Liver (tissue), 9 donors: Measurements from ENCODE around the gene SLC2A6. TPM values are rescaled to one million over a fixed set of nuclear protein-coding genes. Genes with fewer than 3 reads are reported as not detected.

ENCODE experiments used
- DNase-seq: peaks from one replicate; pipeline ENCODE4 v3.0.0-alpha.2; 2017; ENCODE audit warnings: low spot score
- H3K27ac ChIP-seq, 2 donors: one replicate each; pipeline ENCODE4 v1.7.0; 2013; ENCODE audit warnings: inconsistent platforms in 2 of 2, low read length in 2 of 2, control low read depth in 1 of 2, low read depth in 1 of 2, mild to moderate bottlenecking in 1 of 2
- H3K27me3 ChIP-seq, 4 donors: one replicate each; pipeline versions ENCODE4 v1.6.1 to v1.7.0; 2013; ENCODE audit warnings: low read length in 3 of 4, inconsistent platforms in 1 of 4, mild to moderate bottlenecking in 1 of 4, moderate library complexity in 1 of 4; ENCODE audit not compliant: control insufficient read depth in 4 of 4, insufficient read depth in 4 of 4
- H3K36me3 ChIP-seq, 4 donors: one replicate each; pipeline versions ENCODE4 v1.6.1 to v1.7.0; 2013; ENCODE audit warnings: low read length in 3 of 4, mild to moderate bottlenecking in 3 of 4, low read depth in 1 of 4, moderate library complexity in 1 of 4; ENCODE audit not compliant: control insufficient read depth in 4 of 4, insufficient read depth in 3 of 4
- H3K4me1 ChIP-seq, 4 donors: one replicate each; pipeline versions ENCODE4 v1.6.1 to v1.7.0; 2013; ENCODE audit warnings: low read length in 3 of 4, mild to moderate bottlenecking in 3 of 4, moderate library complexity in 1 of 4; ENCODE audit not compliant: control insufficient read depth in 4 of 4, insufficient read depth in 4 of 4
- H3K4me3 ChIP-seq, 3 donors: one replicate each; pipeline versions ENCODE4 v1.6.1 to v1.7.0; 2013; ENCODE audit warnings: low read length in 3 of 3, control low read depth in 1 of 3, low read depth in 1 of 3, mild to moderate bottlenecking in 1 of 3
- H3K9ac ChIP-seq, 2 donors: one replicate each; pipeline ENCODE4 v1.7.0; 2013; ENCODE audit warnings: low read length in 2 of 2, mild to moderate bottlenecking in 2 of 2, moderate library complexity in 2 of 2, control low read depth in 1 of 2, low read depth in 1 of 2
- H3K9me3 ChIP-seq, 4 donors: one replicate each; pipeline versions ENCODE4 v1.6.1 to v1.7.0; 2013; ENCODE audit warnings: low read length in 3 of 4; ENCODE audit not compliant: control insufficient read depth in 4 of 4
- EGR1 ChIP-seq, 2 donors: IDR thresholded peaks; 2 replicates each; pipeline ENCODE4 v1.6.1; 2016 to 2018; ENCODE audit warnings: antibody characterized with exemption in 2 of 2, low read depth in 2 of 2
- FOXA2 ChIP-seq: IDR thresholded peaks from 2 replicates; pipeline ENCODE4 v1.6.1; 2016; ENCODE audit warnings: antibody characterized with exemption
- GABPA ChIP-seq, 2 donors: IDR thresholded peaks in 1 of 2; conservative IDR thresholded peaks in 1 of 2; 2 replicates each; pipeline ENCODE4 v1.6.1; 2016; ENCODE audit warnings: antibody characterized with exemption in 2 of 2, mild to moderate bottlenecking in 1 of 2, moderate library complexity in 1 of 2
- HNF4A ChIP-seq, 2 donors: conservative IDR thresholded peaks; 2 replicates each; pipeline ENCODE4 v1.6.1; 2016; ENCODE audit warnings: antibody characterized with exemption in 2 of 2, mild to moderate bottlenecking in 2 of 2
- HNF4G ChIP-seq: IDR thresholded peaks from 2 replicates; pipeline ENCODE4 v1.6.1; 2016; ENCODE audit warnings: antibody characterized with exemption
- RAD21 ChIP-seq, 2 donors: IDR thresholded peaks; 2 replicates each; pipeline ENCODE4 v1.6.1; 2016; ENCODE audit warnings: antibody characterized with exemption in 2 of 2, mild to moderate bottlenecking in 2 of 2
- SP1 ChIP-seq: IDR thresholded peaks from 2 replicates; pipeline ENCODE4 v1.6.1; 2018; ENCODE audit warnings: antibody characterized with exemption, mild to moderate bottlenecking
- TAF1 ChIP-seq: conservative IDR thresholded peaks from 2 replicates; pipeline ENCODE4 v1.6.1; 2016; ENCODE audit warnings: antibody characterized with exemption, mild to moderate bottlenecking
- WGBS: extraction: QIAGEN DNeasy Blood & Tissue Kit; methylation state at CpG from one replicate; pipeline ENCODE4 v1.1.7; 2013; 5-methylcytosine and 5-hydroxymethylcytosine counted together
- polyA plus RNA-seq, 2 donors: library from polyadenylated mRNA; stranded (reverse) in 1 of 2; unstranded in 1 of 2; fragments of 200-250 nt in 1 of 2; fragments of >200 nt in 1 of 2; fragmentation: Nextera tagmentation in 1 of 2; extraction: Ambion mirVana in 1 of 2; gene quantifications; one replicate each; pipeline versions ENCODE4 v1.2.1 to v1.2.3, GENCODE V29; 2013 to 2015
- total RNA-seq, 2 donors: library from RNA; depleted of rRNA; stranded (reverse); fragments of >200 nt; gene quantifications; one replicate each; pipeline ENCODE4 v1.2.3, GENCODE V29; 2014
- TF ChIP-seq, protein P1 (sequence below): IDR thresholded peaks from 2 replicates; pipeline ENCODE4 v1.6.1; 2016; ENCODE audit warnings: antibody characterized with exemption
- TF ChIP-seq, protein P2 (sequence below): IDR thresholded peaks from 2 replicates; pipeline ENCODE4 v1.6.1; 2016; ENCODE audit warnings: antibody characterized with exemption, mild to moderate bottlenecking
- donor health status: healthy.
- donor health status: healthy.
- donor health status: healthy.
- donor health status: healthy.
- donor health status: healthy.

The SLC2A6 gene, protein sequence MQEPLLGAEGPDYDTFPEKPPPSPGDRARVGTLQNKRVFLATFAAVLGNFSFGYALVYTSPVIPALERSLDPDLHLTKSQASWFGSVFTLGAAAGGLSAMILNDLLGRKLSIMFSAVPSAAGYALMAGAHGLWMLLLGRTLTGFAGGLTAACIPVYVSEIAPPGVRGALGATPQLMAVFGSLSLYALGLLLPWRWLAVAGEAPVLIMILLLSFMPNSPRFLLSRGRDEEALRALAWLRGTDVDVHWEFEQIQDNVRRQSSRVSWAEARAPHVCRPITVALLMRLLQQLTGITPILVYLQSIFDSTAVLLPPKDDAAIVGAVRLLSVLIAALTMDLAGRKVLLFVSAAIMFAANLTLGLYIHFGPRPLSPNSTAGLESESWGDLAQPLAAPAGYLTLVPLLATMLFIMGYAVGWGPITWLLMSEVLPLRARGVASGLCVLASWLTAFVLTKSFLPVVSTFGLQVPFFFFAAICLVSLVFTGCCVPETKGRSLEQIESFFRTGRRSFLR
- total RNA-seq, result 1 to 10 TPM; 2.7 to 3.9 TPM
- 1 to 10 TPM; 1.7 to 1.9 TPM for polyA plus RNA-seq

DNA sequence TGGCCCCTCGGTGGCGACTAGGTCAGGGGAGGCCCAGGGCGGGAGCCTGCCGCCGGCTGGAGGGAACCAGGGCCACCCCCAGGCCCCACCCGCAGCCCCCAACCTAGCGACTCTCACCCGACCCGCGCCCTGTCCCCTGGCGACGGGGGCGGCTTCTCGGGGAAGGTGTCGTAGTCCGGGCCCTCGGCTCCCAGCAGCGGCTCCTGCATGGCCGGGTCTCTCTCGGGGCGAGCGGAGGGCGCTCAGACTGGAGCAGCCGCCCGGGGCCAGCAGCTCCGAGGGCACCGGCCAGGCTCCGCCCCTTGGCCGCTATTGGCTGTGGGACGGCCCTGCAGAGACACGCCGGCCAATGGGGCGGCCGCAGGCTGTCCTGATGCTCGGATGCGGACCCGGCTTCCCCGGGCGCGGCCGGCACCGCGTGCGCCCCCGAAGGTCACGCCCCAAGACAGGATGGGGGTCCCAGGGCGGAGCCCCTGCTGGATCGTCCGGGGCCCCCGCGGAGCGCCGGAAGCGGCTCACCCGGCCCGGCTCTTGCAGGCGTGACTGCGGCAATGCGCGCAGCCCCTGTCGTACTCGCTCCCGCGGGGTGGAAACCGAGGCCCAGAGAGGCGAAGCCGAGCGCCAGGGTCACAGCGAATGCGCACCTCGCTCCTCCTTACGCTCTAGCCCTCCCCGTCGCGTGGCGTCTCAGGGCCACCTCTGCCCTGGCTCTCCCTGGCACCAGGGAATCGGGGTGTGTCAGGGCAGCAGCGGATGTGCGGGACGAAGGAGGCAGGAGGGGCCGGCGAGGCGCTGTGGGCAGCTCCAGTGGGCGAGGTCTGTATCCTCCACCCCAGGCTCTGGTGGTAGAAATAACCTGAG, at the start of gene SLC2A6:
Gene SLC2A6, minus strand, starts transcription at position 249 of the 861 bp plus-strand sequence. Its CDS starts 40 bp downstream, at position 209.
- DNase-seq, result peak; percentile 75
- H3K4me1 ChIP-seq, result peaks cover 0 to 15% (median 7%) of the 10 kb centered on the region in 4 donors
- H3K27me3 ChIP-seq, result no peaks in the 10 kb centered on the region
- H3K27ac ChIP-seq, result peak within 1 kb of the TSS; percentile 36 to 50
- peak within 1 kb of the TSS in 1 of 2 donors; percentile 38 for H3K9ac ChIP-seq
- no peaks in the 10 kb centered on the region for H3K36me3 ChIP-seq
- peak within 1 kb of the TSS in 2 of 3 donors; percentile 18 to 52 for H3K4me3 ChIP-seq
- TF ChIP-seq, protein P1, sequence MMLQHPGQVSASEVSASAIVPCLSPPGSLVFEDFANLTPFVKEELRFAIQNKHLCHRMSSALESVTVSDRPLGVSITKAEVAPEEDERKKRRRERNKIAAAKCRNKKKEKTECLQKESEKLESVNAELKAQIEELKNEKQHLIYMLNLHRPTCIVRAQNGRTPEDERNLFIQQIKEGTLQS, result no peak
- TF ChIP-seq FOXA2 (no peak), SP1 (no peak), HNF4A (conservative IDR thresholded peaks at IDR 0.05) (no peak), RAD21 (IDR thresholded peaks at IDR 0.05) (peak in 1 of 2 donors; percentile 23), GABPA (IDR thresholded peaks at IDR 0.05 in 1 of 2, conservative IDR thresholded peaks at IDR 0.05 in 1 of 2) (no peak), TAF1 (no peak)
- TF ChIP-seq, protein P2, sequence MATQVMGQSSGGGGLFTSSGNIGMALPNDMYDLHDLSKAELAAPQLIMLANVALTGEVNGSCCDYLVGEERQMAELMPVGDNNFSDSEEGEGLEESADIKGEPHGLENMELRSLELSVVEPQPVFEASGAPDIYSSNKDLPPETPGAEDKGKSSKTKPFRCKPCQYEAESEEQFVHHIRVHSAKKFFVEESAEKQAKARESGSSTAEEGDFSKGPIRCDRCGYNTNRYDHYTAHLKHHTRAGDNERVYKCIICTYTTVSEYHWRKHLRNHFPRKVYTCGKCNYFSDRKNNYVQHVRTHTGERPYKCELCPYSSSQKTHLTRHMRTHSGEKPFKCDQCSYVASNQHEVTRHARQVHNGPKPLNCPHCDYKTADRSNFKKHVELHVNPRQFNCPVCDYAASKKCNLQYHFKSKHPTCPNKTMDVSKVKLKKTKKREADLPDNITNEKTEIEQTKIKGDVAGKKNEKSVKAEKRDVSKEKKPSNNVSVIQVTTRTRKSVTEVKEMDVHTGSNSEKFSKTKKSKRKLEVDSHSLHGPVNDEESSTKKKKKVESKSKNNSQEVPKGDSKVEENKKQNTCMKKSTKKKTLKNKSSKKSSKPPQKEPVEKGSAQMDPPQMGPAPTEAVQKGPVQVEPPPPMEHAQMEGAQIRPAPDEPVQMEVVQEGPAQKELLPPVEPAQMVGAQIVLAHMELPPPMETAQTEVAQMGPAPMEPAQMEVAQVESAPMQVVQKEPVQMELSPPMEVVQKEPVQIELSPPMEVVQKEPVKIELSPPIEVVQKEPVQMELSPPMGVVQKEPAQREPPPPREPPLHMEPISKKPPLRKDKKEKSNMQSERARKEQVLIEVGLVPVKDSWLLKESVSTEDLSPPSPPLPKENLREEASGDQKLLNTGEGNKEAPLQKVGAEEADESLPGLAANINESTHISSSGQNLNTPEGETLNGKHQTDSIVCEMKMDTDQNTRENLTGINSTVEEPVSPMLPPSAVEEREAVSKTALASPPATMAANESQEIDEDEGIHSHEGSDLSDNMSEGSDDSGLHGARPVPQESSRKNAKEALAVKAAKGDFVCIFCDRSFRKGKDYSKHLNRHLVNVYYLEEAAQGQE, result no peak
- WGBS, result 2% methylated on average over 84 of the region's 84 CpGs
- H3K9me3 ChIP-seq, result no peaks in the 10 kb centered on the region

DNA sequence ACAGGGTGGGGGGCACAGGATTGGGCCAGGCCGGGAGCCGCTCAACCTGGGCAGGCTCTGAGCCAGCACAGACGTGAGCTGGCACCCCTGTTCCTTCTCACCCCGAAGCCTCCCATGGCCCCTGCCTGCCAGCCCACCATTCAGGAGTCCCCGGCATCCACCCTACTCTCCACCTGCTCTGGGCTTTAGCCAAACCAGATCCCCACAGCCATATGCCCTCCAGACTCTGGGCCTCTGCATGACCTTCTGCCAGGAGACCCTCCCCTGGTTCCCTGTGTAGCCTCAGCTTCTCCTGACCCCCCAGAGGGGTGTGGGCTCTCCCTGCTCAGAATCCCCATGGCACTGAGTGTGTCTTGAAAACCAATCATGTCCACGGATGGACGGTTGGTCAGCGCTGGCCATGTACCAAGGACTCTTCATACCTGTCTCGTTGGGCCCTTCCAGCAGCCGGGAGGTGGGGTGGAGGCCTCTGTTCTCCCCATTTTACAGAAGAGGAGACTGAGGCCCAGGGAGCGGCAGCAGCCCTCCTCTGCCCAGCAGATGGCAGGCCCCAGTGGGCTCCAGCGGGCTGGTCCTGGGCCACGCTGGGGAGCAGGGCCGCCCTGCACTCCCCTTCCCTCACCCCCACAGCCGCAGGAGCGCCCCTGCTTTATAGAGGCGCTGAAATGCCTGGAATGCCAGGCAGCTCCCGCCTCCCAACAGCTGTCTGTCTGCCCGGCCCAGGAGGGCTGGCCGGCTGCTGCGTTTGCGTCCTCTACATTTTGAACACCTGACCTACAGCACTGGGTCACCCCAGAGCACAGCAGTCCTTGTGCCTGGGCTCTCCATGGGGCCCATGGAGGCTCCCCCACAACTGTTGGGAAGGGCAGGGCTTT, 49.3 kb upstream of the SLC2A6 start:
- Histone ChIP-seq H3K27me3 (no peaks in the 10 kb centered on the region), H3K36me3 (no peaks in the 10 kb centered on the region), H3K27ac (peak overlapping the region; percentile 5 to 69), H3K4me1 (peaks cover 0 to 37% (median 22%) of the 10 kb centered on the region in 4 donors), H3K4me3 (no peak overlapping the region), H3K9me3 (no peaks in the 10 kb centered on the region), H3K9ac (no peak overlapping the region)
- WGBS, result 84% methylated on average over 22 of the region's 22 CpGs
- DNase-seq, result no peak
- TF ChIP-seq HNF4G (no peak), SP1 (no peak), EGR1 (IDR thresholded peaks at IDR 0.05; ENCODE audit: low read depth in 2 of 2) (no peak), HNF4A (conservative IDR thresholded peaks at IDR 0.05) (no peak)
